Suppressor macrophage (primary cell): Measurements from ENCODE around the gene PIBF1.
A peak's percentile ranks its signal among the peaks of the same experiment; 100 is the strongest.
"Not testable (repeated sequence)": the region's sequence is repeated elsewhere in the genome, so short reads cannot be mapped to it uniquely, and the experiment has no call there.

Experiments
- DNase-seq, 4 experiments: peaks; one replicate each; pipeline ENCODE4 v3.0.0-alpha.2; 2020 to 2022

PIBF1 gene

DNA sequence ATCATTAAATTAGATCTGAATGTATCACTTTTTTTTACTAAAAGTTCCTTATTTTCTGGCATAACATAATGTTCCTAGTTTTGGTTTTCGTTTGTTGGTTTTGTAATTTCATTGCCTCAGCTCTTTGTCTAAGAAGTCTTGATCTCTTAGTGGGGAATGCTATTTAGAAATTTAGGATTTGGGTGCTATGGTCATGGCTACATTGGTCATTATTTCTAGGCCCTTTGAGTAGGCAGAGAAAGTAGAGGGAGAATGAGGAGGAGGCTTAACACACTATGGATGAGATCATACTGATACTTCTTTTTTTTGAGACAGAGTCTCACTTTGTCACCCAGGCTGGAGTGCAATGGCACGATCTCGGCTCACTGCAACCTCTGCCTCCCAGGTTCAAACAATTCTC is 41.8 kb downstream of the PIBF1 start:
- DNase-seq, result peak; percentile 48 to 84 (median 62)

GRCh38 chr13:72834601-72835000 is 52.7 kb downstream of the PIBF1 start:
- DNase-seq, result no peak

DNA sequence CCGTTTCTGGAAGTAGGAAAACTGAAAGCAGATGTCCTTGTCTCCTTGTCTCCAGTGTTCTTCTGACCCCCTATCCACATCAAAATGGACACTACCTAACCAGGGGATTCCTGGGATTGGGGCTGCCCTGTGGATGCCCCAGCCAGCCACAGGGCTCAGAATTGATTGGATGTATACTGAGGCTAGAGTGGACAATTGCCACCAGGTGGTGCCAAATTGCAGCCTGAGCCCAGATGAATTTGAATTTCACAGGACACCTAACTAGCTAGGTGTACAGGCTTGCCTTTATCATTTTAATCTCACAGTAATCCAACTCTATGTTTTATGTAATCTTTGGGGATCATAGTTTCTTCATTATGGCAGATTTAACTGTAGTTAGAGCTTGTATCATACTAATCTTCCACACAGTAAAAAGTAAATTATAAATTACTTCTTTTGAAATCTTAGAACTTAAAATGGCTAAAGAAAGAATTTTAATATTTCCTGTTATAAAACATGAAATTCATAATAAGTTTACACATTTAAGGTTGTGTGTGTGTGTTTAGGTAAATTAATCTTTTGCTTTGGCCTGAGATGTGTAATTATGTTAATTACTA is 58.0 kb downstream of the PIBF1 start:
- DNase-seq, result peak; percentile 13 to 55 (median 34)

DNA sequence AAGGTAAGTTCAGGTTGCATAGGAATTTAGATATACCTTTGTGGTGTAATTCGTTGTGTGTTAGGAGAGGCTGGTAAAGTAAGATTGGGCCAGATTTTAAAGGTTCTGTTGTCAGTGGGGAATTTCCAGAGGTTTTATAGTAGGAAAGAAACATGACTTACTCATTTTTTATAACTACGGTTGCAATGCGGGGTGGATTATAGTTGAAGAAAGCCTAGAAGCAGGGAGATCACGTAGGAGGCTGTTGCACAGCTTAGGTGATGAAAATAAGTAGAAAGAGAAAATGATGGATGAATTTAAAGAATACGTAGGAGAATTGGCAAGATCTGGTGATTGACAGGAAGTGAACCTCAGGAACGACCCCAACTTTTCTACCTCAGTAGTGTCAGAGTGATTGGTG is 61.1 kb downstream of the PIBF1 start:
- DNase-seq, result no peak

GRCh38 chr13:72845148-72845547 is 63.2 kb downstream of the PIBF1 start:
- DNase-seq, result not testable (repeated sequence)

DNA sequence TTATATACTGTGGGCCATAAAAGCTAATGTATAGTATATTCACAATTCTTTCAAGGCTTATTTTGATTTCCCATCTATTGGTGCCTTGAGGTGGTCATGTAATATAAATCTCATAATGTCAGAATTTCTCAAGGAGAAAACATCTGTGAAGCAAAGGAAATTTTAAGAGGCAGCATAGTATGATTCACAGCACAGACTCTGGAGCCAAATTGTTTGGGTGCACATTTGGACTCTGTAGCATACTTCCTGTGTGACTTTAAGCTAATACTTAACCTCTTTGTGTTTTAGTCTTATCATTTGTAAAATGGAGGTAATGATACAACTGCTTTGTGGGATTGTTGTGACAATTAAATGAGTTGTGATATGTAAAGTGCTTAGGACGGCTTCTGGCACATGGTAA is 67.6 kb downstream of the PIBF1 start:
- DNase-seq, result no peak

DNA sequence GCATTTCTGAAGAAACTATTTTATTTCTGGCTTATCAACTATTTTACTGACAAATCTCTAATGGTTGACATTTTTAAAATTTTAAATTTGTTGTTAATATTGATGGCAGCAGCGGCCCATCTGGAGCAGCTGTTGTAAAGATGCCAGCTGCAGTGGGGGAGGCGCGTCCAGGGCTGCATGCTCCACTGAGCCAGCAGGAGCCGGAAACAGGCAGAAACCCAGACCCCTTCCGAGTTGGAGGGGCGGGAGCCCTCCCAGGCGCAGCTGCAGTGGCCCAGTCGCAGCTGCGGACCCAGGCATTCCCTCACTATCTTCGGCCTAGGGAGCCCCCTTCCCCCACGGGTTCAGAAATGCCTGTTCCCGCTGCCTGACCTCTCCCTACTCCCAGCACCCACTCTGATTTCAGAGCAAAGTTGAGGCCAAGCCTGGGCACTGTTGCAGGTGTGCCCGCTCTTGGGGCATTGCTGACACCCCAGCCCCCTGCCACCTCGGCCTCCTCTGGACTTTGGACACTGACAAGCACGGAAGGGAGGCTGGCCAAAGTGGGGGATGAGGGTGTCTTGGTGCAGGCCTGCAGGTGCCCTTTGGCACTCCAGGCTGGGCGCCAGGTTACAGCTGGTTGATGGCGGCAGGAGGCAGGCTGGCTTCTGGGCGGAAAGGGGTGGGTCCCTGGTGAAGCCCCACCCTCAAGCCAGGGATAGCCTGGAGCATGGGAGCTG is 69.2 kb downstream of the PIBF1 start:
- no peak for DNase-seq

DNA sequence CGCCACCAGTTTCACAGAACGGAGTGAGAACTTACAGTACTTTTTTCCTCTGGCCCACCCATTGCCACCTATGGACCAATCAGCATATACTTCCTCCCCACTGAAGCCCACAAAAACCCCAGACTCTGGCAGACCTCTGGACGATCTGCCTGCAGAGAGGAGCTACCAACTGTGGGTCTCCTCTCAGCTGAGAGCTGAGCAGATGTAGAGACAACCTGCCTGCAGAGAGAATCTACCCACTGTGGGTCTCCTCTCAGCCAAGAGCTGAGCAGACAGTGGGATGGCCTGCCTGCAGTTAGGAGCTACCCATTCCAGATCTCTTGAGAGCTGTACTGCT is 69.7 kb downstream of the PIBF1 start:
- no peak for DNase-seq

DNA sequence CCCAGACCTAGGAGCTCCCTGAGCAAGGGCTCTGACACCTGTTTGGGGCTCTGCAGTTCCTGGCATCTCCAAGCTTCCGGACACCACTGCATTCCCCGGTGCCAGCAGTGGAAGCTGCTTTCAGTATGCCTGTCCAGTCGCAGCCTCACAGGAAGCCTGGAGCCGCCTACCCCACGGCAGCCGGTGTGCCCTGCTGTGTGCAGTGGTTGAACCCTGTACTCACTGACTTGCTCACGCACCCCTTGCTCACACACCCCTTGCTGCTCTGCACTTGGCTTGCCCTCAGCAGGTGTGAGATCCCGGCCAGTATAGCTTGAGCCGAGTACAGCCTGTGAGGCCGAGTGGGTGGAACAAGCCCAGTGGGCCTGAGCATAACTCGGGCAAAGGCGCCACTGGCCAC is 70.3 kb downstream of the PIBF1 start:
- DNase-seq, result no peak

DNA sequence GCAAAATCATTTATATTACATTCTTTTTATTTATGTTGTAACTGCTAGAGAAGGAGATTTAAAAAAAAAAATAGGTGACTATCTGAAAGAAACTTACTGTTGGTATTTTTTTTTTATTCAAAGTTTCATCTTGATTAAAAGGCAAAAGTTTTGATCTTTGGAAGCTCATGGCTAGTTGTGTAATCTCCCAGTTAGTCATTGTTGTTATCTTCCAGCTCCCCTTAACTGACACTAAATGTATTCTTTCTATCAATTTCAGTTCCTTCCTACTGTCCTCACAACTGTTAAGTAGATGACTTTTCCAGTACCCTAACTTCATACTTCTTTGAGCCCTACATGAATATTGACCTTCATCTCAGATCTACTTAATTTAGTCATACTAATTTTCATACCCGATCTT is 71.1 kb downstream of the PIBF1 start:
- no peak for DNase-seq

DNA sequence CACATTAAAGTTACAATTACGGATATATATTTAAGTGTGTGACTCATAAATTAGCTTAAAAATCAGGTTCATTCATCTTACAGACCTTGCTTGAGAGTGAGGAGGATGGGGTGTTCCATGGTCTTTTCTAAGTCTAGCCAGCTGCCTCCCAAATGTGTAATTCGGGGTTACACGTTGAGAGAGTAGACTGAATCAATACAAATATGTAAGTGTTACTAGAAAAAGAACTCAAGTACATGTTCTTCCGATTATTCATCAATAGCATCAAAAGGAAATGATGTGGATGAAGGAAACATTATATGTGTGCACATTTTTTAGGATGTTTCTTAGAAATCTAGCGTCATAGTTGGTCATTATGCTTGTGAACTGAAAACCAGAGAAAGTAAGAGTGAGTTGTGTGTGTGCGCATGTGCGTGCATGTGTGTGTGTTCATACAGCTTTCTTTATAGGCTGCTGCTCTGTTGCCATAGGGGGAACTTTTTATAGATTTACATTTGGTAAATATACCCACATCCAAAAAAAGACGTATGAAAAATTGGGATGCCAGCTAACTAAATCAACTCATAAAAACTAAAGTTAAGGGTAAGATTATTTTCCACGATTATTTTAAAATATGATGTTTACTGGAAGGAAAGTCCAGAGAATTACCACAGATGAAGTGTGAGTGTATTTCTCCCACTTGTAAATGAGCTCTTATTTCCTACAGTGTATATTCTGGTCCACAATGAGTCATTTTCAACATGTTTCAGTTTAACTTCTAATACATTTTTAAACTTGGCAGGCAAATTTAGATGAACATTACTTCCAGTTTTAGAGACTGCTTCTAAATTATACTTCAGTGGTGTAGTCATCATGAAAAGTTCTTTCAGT is 82.4 kb downstream of the PIBF1 start:
- DNase-seq, result no peak

DNA sequence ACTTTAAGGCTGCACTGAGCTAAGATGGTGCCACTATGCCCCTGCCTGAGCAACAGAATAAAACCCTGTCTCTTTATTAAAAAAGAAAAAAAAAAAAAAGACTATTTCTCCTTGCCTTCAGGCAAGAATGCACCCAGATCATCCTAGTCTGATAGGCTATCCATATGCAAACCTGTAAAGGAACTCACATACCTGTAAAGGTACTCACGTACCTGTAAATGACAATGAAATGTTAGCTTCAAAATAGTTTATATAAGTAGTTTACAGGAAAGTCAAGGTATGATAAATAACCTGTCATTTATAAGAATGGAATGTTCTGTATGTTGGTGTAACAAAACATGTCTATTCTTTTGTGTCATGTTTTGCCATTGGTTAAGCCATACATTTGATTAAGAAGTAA is 86.3 kb downstream of the PIBF1 start:
- DNase-seq, result no peak

DNA sequence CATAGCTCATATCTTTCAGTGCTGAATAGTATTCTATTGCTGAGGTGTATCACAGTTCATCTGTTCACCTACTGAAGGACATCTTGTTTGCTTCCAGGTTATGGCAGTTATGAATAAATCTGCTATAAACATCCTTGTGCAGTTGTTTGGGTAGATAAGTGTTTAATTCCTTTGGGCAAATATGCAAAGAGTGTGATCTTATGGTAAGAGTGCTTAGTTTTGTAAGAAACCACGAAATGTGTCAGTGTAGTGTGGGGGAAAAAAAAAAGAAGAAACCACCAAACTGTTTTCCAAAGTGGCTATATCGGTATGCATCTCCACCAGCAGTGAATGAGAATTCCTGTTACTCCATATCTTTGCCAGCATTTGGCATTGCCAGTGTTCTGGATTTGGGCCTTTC is 93.3 kb downstream of the PIBF1 start:
- no peak for DNase-seq

- DNase-seq, result no peak
These were observed 102.2 kb downstream of the PIBF1 start for GRCh38 chr13:72884101-72884500.

DNA sequence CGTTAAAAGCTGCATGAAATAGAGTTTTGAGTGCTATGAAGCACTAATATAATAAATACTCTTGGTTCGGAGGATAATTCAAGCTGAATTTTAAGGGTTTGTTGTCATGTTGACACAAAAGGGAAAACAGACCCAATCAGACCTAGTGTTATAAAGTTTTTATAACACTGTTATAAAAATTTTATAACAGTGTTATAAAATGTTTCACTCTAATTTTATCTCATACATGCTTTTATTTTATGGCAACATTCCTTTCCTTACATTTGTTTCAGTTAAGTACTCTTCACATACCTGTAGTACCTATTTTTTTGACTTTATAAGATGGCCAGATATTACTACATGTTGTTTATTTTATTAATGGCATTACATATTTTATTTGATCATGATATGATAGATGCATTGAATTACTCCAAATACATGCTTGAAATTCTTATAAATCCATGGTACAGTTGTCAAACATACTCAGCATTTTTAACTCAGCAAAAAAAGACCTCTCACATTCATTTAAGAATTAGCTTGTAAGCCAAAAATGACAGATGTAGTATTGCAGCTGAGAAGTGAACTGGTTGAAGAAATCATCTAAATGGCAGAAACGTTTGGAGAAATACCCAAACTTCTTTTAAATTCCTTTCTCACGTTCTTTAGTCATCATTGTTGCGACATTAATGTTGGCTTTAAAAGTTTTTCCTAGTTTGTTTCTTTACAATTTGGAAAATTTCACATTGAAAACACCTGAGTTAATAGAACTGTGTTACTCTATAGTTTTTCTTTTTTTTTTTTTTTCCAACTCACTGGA is 104.5 kb downstream of the PIBF1 start:
- DNase-seq, result no peak

GRCh38 chr13:72889495-72889894 is 107.6 kb downstream of the PIBF1 start:
- DNase-seq, result no peak

DNA sequence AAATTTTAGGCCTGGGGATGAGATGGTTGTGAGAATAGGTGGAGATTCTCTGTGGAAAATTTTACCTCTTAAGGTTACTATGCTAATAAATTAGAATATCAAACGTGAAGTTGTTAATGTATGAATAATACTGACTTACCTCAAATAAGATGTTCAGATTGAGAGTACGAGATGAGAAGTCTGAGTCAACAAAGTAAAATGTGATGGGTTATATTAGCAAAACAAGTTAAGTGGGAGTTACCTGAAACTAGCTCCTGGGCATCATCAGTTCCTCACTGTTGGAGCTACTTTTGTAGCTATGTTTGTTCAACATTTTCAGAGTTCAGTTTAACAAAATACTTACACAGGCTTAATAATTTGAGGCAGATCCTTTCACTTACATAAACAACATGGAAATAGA is 108.6 kb downstream of the PIBF1 start:
- DNase-seq, result no peak

DNA sequence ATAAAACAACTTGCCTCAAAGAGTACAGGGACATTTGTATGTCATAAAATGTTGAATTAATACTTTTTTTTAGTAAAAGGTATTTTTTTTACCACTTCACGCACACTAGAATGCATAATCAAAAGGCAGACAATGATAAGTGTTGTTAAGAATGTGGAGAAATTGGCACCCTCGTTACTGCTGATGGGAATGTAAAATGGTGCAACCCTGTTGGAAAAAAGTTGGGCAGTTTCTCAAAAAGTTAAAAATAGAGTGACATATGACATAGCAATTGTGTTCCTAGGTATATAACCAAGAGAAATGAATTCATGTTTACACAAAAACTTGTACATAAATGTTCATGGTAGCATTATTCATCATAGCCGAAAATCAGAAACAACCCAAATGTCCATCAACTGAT is 109.5 kb downstream of the PIBF1 start:
- no peak for DNase-seq

GRCh38 chr13:72896869-72897268 is 114.9 kb downstream of the PIBF1 start:
- no peak for DNase-seq

GRCh38 chr13:72901546-72901945 is 119.6 kb downstream of the PIBF1 start:
- not testable (repeated sequence) for DNase-seq

DNA sequence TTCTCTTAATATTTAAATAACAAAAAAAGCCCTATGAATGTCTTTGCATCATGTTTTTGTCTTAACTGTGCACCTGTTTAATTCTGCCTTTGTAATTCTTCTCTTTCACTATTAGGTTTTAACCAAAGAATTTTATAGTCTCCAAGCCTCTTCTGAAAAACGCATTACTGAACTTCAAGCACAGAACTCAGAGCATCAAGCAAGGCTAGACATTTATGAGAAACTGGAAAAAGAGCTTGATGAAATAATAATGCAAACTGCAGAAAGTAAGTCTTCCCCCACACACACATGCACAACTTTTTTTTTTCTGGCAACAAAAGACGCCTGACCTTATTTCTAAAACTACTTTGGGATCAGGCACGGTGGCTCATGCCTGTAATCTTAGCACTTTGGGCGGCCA is 126.5 kb downstream of the PIBF1 start:
- no peak for DNase-seq

GRCh38 chr13:72911981-72912380 is 130.0 kb downstream of the PIBF1 start:
- DNase-seq, result no peak

DNA sequence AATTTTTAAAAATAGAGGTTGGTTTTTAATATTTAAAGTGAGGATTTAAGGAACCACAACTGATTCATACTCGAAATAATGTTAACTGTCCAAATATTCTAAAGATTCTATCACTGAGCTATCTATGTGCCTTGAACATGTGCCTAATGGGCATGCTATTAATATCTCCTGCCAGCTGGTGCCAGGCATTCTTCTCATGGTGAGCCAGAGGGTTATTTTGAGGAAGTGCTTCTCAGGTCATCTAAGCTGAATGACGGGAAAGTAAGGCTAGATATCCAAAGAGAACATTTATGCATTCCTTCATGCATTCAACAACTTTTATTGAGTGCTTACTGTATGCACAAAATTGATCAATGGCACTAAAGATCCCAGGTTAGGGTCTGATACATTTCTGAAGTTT is 138.2 kb downstream of the PIBF1 start:
- no peak for DNase-seq
